HG03442 (cell line): ENCODE data around the gene UNC45A.

Source experiments
- ATAC-seq: cut with Tn5 transposase; IDR thresholded peaks from one replicate; pipeline ENCODE4 v1.9.1; 2021; ENCODE audit warnings: mild to moderate bottlenecking, moderate library complexity; ENCODE audit not compliant: unreplicated experiment

UNC45A gene

DNA sequence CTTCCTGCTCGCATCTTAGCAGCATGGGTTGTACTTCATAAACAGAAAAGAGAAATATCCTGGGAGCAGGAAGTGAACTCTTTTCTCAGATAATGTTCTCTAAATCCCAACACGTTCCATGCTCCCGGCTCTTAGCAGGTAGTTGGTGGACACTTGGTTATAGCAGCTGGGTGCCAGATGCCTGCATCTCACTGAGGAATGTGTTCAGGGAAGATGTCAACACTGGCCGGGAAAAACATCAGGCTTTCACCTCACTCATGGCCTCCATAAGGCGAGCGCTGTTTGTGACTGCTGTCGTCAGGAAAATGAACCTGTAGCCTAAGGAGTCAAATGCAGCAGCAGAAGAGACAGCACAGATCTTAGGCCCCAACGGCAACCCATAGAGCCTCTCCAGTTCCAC lies 63.7 kb downstream of the UNC45A start:
- ATAC-seq = no peak

DNA sequence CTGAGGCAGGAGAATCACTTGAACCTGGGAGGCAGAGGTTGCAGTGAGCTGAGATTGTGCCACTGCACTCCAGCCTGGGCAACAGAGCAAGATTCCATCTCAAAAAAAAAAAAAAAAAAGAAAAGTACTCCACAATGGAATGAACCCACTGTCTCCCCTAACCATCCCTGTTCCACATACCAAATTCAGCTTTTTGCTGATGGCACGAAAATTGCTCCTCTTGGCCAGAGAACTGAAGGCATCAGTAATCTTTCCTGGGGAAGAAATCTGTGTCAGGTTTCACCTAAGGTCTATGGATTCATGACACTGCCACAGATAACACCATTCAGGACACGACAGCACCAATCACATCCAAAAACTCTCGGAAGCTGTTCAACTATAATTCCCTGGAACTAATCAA lies 66.1 kb downstream of the UNC45A start:
- no peak for ATAC-seq
